Trophoblast cell (in vitro differentiated cells and primary cell): ENCODE data around the gene FNBP1.
"Not testable (repeated sequence)": the region's sequence is repeated elsewhere in the genome, so short reads cannot be mapped to it uniquely, and the experiment has no call there.

Experiments
- DNase-seq, 2 donors: peaks; one replicate each; pipeline ENCODE4 v3.0.0-alpha.2; 2016
- H2AFZ ChIP-seq: 2 replicates; pipeline ENCODE4 v1.6.1; 2013; ENCODE audit warnings: low read length, moderate library complexity, mild to moderate bottlenecking; ENCODE audit not compliant: insufficient read depth, poor library complexity
- H2AK5ac ChIP-seq: 2 replicates; pipeline ENCODE4 v1.6.1; 2013; ENCODE audit warnings: mild to moderate bottlenecking, low read length
- H2BK120ac ChIP-seq: 2 replicates; pipeline ENCODE4 v1.6.1; 2013; ENCODE audit warnings: low read length, mild to moderate bottlenecking, moderate library complexity; ENCODE audit not compliant: insufficient read depth, poor library complexity
- H2BK12ac ChIP-seq: 2 replicates; pipeline ENCODE4 v1.6.1; 2013; ENCODE audit warnings: mild to moderate bottlenecking, low read length, moderate library complexity
- H2BK5ac ChIP-seq: 2 replicates; pipeline ENCODE4 v1.6.1; 2013; ENCODE audit warnings: low read length, low read depth, moderate library complexity, mild to moderate bottlenecking; ENCODE audit not compliant: poor library complexity
- H3K14ac ChIP-seq: 2 replicates; pipeline ENCODE4 v1.6.1; 2013; ENCODE audit warnings: mild to moderate bottlenecking, low read length
- H3K18ac ChIP-seq: 2 replicates; pipeline ENCODE4 v1.6.1; 2013; ENCODE audit warnings: mild to moderate bottlenecking, low read length
- H3K23ac ChIP-seq: 2 replicates; pipeline ENCODE4 v1.6.1; 2013; ENCODE audit warnings: low read length
- H3K27ac ChIP-seq: 2 replicates; pipeline ENCODE4 v1.5.1; 2013; ENCODE audit warnings: low read depth, mild to moderate bottlenecking, inconsistent platforms, low read length, moderate library complexity
- H3K27me3 ChIP-seq: 2 replicates; pipeline ENCODE4 v1.6.1; 2013; ENCODE audit warnings: inconsistent platforms, mild to moderate bottlenecking, low read length, moderate library complexity; ENCODE audit not compliant: insufficient read depth
- H3K36me3 ChIP-seq, 2 experiments: 1 replicate in 1 of 2; 2 replicates in 1 of 2; pipeline ENCODE4 v1.6.1; 2013; ENCODE audit warnings: low read length in 2 of 2, mild to moderate bottlenecking in 2 of 2, moderate library complexity in 1 of 2; ENCODE audit not compliant: insufficient read depth in 2 of 2, control insufficient read depth in 1 of 2
- H3K4ac ChIP-seq: 2 replicates; pipeline ENCODE4 v1.6.1; 2013; ENCODE audit warnings: low read depth, mild to moderate bottlenecking, low read length, moderate library complexity
- H3K4me1 ChIP-seq, 2 experiments: 1 replicate in 1 of 2; 2 replicates in 1 of 2; pipeline ENCODE4 v1.6.1; 2013; ENCODE audit warnings: low read length in 2 of 2, mild to moderate bottlenecking in 2 of 2, moderate library complexity in 1 of 2; ENCODE audit not compliant: insufficient read depth in 2 of 2, control insufficient read depth in 1 of 2
- H3K4me2 ChIP-seq: 2 replicates; pipeline ENCODE4 v1.6.1; 2013; ENCODE audit warnings: inconsistent platforms, mild to moderate bottlenecking, low read length, moderate library complexity
- H3K4me3 ChIP-seq: 2 replicates; pipeline ENCODE4 v1.5.1; 2013; ENCODE audit warnings: mild to moderate bottlenecking, low read depth, low read length, inconsistent platforms
- H3K79me1 ChIP-seq: one replicate; pipeline ENCODE4 v1.6.1; 2013; ENCODE audit warnings: low read length
- H3K79me2 ChIP-seq: 2 replicates; pipeline ENCODE4 v1.6.1; 2013; ENCODE audit warnings: low read length, mild to moderate bottlenecking; ENCODE audit not compliant: control insufficient read depth, insufficient read depth, poor library complexity
- H3K9ac ChIP-seq: 2 replicates; pipeline ENCODE4 v1.6.1; 2013; ENCODE audit warnings: mild to moderate bottlenecking, low read length
- H3K9me3 ChIP-seq: 2 replicates; pipeline ENCODE4 v1.6.1; 2013; ENCODE audit warnings: low read depth, mild to moderate bottlenecking, control low read depth, inconsistent platforms, low read length; ENCODE audit not compliant: insufficient read depth
- H4K12ac ChIP-seq: 2 replicates; pipeline ENCODE4 v1.6.1; 2013; ENCODE audit warnings: low read depth, mild to moderate bottlenecking, low read length, moderate library complexity
- H4K8ac ChIP-seq: 2 replicates; pipeline ENCODE4 v1.6.1; 2013; ENCODE audit warnings: low read depth, mild to moderate bottlenecking, low read length, moderate library complexity
- H4K91ac ChIP-seq: one replicate; pipeline ENCODE4 v1.6.1; 2013; ENCODE audit warnings: low read depth, mild to moderate bottlenecking, low read length, moderate library complexity
- WGBS: extraction: QIAGEN DNeasy Blood & Tissue Kit; methylation state at CpG from one replicate; pipeline ENCODE4 v1.1.7; 2013; ENCODE audit warnings: missing lambda C conversion rate; ENCODE audit not compliant: insufficient read length, insufficient coverage; ENCODE audit errors: extremely low coverage; 5-methylcytosine and 5-hydroxymethylcytosine counted together

Gene FNBP1

DNA sequence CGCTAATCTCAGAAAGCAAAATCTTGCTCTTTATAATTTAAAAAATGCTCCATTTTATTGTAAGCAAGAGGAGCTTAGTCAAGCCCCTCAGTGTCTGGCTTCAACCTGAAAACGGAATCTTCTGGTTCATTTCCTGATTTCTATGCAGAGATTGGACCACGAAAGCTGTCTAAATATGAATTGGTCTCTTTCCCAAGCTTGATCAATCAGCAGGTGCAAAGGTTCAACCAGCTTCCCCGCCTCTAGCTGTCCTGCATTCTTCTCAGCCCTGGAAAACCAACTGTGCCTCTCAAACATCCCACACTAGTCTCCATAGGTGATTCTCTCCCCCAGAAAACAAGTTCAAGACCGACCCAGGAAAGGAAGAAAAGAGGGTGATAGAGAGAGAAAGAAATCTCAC lies 34.5 kb downstream of the FNBP1 start:
- Histone ChIP-seq H3K27ac (no peak overlapping the region), H3K79me1 (no peaks in the 10 kb centered on the region), H3K14ac (no peak overlapping the region), H2AK5ac (no peak overlapping the region), H2BK5ac (no peak overlapping the region), H3K4me1 (no peaks in the 10 kb centered on the region), H3K27me3 (no peaks in the 10 kb centered on the region), H3K36me3 (no peaks in the 10 kb centered on the region), H4K8ac (no peak overlapping the region), H3K4me3 (no peak overlapping the region), H3K9me3 (no peaks in the 10 kb centered on the region), H3K9ac (no peak overlapping the region), H3K4me2 (no peak overlapping the region), H3K79me2 (no peaks in the 10 kb centered on the region), H3K18ac (no peak overlapping the region), H2BK120ac (no peak overlapping the region), H4K12ac (no peak overlapping the region), H4K91ac (no peak overlapping the region), H2AFZ (no peak overlapping the region), H3K4ac (no peak overlapping the region), H2BK12ac (no peak overlapping the region), H3K23ac (no peak overlapping the region)
- no peak for DNase-seq
- no CpG with 5 or more reads among the region's 5 CpGs for WGBS

DNA sequence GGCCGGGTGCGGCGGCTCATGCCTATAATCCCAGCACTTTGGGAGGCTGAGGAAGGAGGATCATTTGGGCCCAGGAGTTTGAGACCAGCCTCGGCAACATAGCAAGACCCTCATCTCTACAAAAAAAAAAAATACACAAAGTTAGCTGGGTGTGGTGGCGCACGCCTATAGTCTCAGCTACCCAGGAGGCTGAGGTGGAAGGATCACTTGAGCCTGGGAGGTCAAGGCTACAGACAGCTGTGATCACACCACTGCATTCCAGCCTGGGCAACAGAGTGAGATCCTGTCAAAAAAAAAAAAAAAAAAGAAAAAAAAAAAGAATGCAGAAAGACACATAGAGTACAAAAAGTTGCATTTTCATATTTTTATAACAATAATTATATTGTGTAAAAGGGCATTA lies 36.0 kb downstream of the FNBP1 start:
- not testable (repeated sequence) for H3K4me1 ChIP-seq, H3K27ac ChIP-seq, H4K8ac ChIP-seq, H3K23ac ChIP-seq, H2AK5ac ChIP-seq, H3K79me2 ChIP-seq, H3K79me1 ChIP-seq, H3K9ac ChIP-seq, H3K4ac ChIP-seq, H3K18ac ChIP-seq, H3K9me3 ChIP-seq, H3K27me3 ChIP-seq, H3K4me3 ChIP-seq, H3K14ac ChIP-seq, DNase-seq, H2BK120ac ChIP-seq, H2BK12ac ChIP-seq, H3K4me2 ChIP-seq, H2AFZ ChIP-seq, H4K91ac ChIP-seq, H4K12ac ChIP-seq, H3K36me3 ChIP-seq, H2BK5ac ChIP-seq
- WGBS: no CpG with 5 or more reads among the region's 6 CpGs

DNA sequence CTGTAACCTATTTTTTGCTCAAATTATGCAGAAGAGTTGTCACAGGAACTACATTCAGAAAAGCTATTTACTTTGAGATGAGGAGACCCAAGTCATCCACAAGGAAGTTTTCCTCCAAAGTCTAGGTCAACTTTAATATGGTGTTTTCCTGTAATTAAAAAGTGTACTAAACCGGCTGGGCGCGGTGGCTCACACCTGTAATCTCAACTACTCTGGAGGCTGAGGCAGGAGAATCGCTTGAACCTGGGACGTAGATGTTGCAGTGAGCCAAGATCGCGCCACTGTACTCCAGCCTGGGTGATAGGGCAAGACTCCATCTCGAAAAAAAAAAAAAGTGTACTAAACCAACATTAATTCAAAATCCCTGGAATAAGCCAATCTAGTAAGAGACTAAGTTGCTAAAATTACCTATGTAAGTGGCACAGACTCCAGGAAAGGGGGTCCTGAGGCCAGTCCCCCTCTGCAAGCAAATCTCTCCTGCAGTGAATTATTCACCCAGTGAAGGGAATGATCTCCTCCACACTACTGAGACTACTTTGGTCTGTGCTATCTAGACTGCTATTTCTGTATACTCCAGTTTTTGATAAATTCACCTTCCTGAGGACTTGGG lies 38.9 kb downstream of the FNBP1 start:
- H3K4ac ChIP-seq: no peak overlapping the region
- H3K9ac ChIP-seq: no peak overlapping the region
- no peak overlapping the region for H4K91ac ChIP-seq
- H3K79me2 ChIP-seq: no peaks in the 10 kb centered on the region
- no peaks in the 10 kb centered on the region for H3K36me3 ChIP-seq
- WGBS: no CpG with 5 or more reads among the region's 8 CpGs
- H3K18ac ChIP-seq: no peak overlapping the region
- H2BK12ac ChIP-seq: no peak overlapping the region
- H2AK5ac ChIP-seq: no peak overlapping the region
- H3K23ac ChIP-seq: no peak overlapping the region
- no peak overlapping the region for H3K27ac ChIP-seq
- H3K79me1 ChIP-seq: no peaks in the 10 kb centered on the region
- H4K8ac ChIP-seq: no peak overlapping the region
- H3K4me1 ChIP-seq: no peaks in the 10 kb centered on the region
- no peaks in the 10 kb centered on the region for H3K9me3 ChIP-seq
- no peaks in the 10 kb centered on the region for H3K27me3 ChIP-seq
- H2BK120ac ChIP-seq: no peak overlapping the region
- no peak for DNase-seq
- no peak overlapping the region for H3K14ac ChIP-seq
- no peak overlapping the region for H2AFZ ChIP-seq
- H3K4me2 ChIP-seq: no peak overlapping the region
- no peak overlapping the region for H2BK5ac ChIP-seq
- H4K12ac ChIP-seq: no peak overlapping the region
- no peak overlapping the region for H3K4me3 ChIP-seq

DNA sequence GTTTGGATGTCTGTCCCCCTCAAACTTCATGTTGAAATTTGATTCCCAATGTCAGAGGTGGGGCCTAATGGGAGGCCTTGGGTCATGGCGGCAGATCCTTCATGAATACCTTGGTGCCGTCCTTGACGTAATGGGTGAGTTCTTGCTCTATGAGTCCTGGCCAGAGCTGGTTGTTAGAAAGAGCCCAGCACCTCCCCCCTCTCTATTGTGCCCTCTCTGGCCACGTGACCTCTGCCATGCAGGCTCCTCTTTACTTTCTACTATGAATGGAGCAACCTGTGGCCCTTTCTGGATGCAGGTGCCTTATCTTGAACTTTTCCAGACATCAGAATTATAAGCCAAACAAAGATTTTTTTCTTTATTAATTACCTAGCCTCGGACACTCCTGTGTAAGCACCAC lies 40.7 kb downstream of the FNBP1 start:
- H3K27ac ChIP-seq: no peak overlapping the region
- H3K36me3 ChIP-seq: no peaks in the 10 kb centered on the region
- no peak overlapping the region for H2BK120ac ChIP-seq
- H3K9me3 ChIP-seq: no peaks in the 10 kb centered on the region
- no peak overlapping the region for H3K4me2 ChIP-seq
- H2BK5ac ChIP-seq: no peak overlapping the region
- H4K91ac ChIP-seq: no peak overlapping the region
- no peaks in the 10 kb centered on the region for H3K27me3 ChIP-seq
- WGBS: no CpG with 5 or more reads among the region's 5 CpGs
- no peak overlapping the region for H3K14ac ChIP-seq
- H4K12ac ChIP-seq: no peak overlapping the region
- DNase-seq: no peak
- H2AFZ ChIP-seq: no peak overlapping the region
- H3K4me1 ChIP-seq: no peaks in the 10 kb centered on the region
- H3K79me2 ChIP-seq: no peaks in the 10 kb centered on the region
- no peaks in the 10 kb centered on the region for H3K79me1 ChIP-seq
- H3K4ac ChIP-seq: no peak overlapping the region
- H3K4me3 ChIP-seq: no peak overlapping the region
- H2BK12ac ChIP-seq: no peak overlapping the region
- no peak overlapping the region for H3K23ac ChIP-seq
- H2AK5ac ChIP-seq: no peak overlapping the region
- no peak overlapping the region for H4K8ac ChIP-seq
- H3K9ac ChIP-seq: no peak overlapping the region
- no peak overlapping the region for H3K18ac ChIP-seq
